Kidney (tissue), 22 donors: ENCODE data around the gene PLA2G2F. TPM values are rescaled to one million over a fixed set of nuclear protein-coding genes. Genes with fewer than 3 reads are reported as not detected.

ENCODE experiments used
- DNase-seq, 5 donors: peaks; one replicate each; pipeline ENCODE4 v3.0.0-alpha.2; 2013 to 2020
- FAIRE-seq: peaks from 2 replicates; lab custom pipeline; 2012; peaks lifted over from hg19 to GRCh38; lab: Jason Lieb, UNC
- H3K27ac ChIP-seq, 2 donors: one replicate each; pipeline ENCODE4 v1.7.0; 2013; ENCODE audit warnings: low read depth in 2 of 2, low read length in 2 of 2, inconsistent platforms in 1 of 2
- H3K27me3 ChIP-seq: one replicate; pipeline ENCODE4 v1.7.1; 2013; ENCODE audit warnings: low read length, inconsistent platforms; ENCODE audit not compliant: control insufficient read depth, insufficient read depth
- H3K36me3 ChIP-seq, 3 donors: one replicate each; pipeline versions ENCODE4 v1.7.0 to v1.7.1; 2013; ENCODE audit warnings: low read length in 3 of 3, control low read depth in 1 of 3, inconsistent platforms in 1 of 3; ENCODE audit not compliant: insufficient read depth in 3 of 3, control insufficient read depth in 2 of 3
- H3K4me1 ChIP-seq, 3 donors: one replicate each; pipeline versions ENCODE4 v1.7.0 to v1.7.1; 2013; ENCODE audit warnings: low read length in 3 of 3, inconsistent platforms in 1 of 3, low read depth in 1 of 3; ENCODE audit not compliant: control insufficient read depth in 2 of 3, insufficient read depth in 2 of 3
- H3K4me3 ChIP-seq, 3 donors: one replicate each; pipeline versions ENCODE4 v1.7.0 to v1.8.1; 2013; ENCODE audit warnings: low read length in 3 of 3, control low read depth in 1 of 3, inconsistent platforms in 1 of 3
- H3K9ac ChIP-seq, 3 donors: one replicate each; pipeline versions ENCODE4 v1.7.0 to v1.7.1; 2013; ENCODE audit warnings: low read length in 3 of 3, control low read depth in 1 of 3, inconsistent platforms in 1 of 3
- H3K9me3 ChIP-seq, 3 donors: one replicate each; pipeline versions ENCODE4 v1.7.0 to v1.7.1; 2013; ENCODE audit warnings: low read length in 3 of 3, control low read depth in 1 of 3, inconsistent platforms in 1 of 3; ENCODE audit not compliant: control insufficient read depth in 2 of 3, insufficient read depth in 1 of 3
- intact Hi-C: fragments of 100-400 bp; cut with DNase I; formaldehyde crosslinking; loops from one replicate; pipeline ENCODE4 v1.11.1; 2022
- long read RNA-seq, 10 donors: library from polyadenylated mRNA in 1 of 10; unstranded in 1 of 10; transcript quantifications; one replicate each; pipeline ENCODE4 v2.0.0 and lab custom pipeline, GENCODE V29; 2021 to 2026
- polyA plus RNA-seq: library from polyadenylated mRNA; stranded (reverse); fragments of 350-450 nt; fragmentation: Illumina TruSeq; extraction: RNeasy Lipid Tissue Mini Kit (QIAGEN cat#74804); gene quantifications from one replicate; pipeline ENCODE4 v1.2.3, GENCODE V29; 2014; ENCODE audit warnings: low read depth, low replicate concordance; ENCODE audit not compliant: insufficient read depth
- total RNA-seq: library from RNA; stranded (reverse); fragmentation: NEBNext Ultra II Directional; extraction: Animal tissue kit (Norgen Biotek cat#: 25700); gene quantifications from one replicate; pipeline ENCODE4 v1.2.1, GENCODE V29; 2021
- TF ChIP-seq, protein P1 (sequence below): IDR thresholded peaks from 3 replicates; pipeline ENCODE4 v1.5.1; 2012; ENCODE audit warnings: mild to moderate bottlenecking, moderate library complexity, borderline replicate concordance; ENCODE audit not compliant: insufficient read depth; ENCODE audit errors: extremely low read depth
- donor health status: control.
- donor health status: control.
- donor health status: control.
- donor health status: control.
- donor health status: control.
- donor health status: DM: yes; HTN: yes; CAD: no.
- donor health status: Normal renal cell carcinoma (clear cell type).

Gene PLA2G2F, protein sequence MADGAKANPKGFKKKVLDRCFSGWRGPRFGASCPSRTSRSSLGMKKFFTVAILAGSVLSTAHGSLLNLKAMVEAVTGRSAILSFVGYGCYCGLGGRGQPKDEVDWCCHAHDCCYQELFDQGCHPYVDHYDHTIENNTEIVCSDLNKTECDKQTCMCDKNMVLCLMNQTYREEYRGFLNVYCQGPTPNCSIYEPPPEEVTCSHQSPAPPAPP
- total RNA-seq (not detected), polyA plus RNA-seq (not detected)
- long read RNA-seq, donor 1: 0 reads
- long read RNA-seq, donor 2: 0 reads
- long read RNA-seq, donor 3: 0 reads
- long read RNA-seq, donor 4: 0 reads
- long read RNA-seq, donor 5: 0 reads
- long read RNA-seq, donor 6: 0 reads
- long read RNA-seq, donor 7: 0 reads
- long read RNA-seq, donor 8: 0 reads
- long read RNA-seq, donor 9: 0 reads
- long read RNA-seq, donor 10: 0 reads

- TF ChIP-seq, protein P1, sequence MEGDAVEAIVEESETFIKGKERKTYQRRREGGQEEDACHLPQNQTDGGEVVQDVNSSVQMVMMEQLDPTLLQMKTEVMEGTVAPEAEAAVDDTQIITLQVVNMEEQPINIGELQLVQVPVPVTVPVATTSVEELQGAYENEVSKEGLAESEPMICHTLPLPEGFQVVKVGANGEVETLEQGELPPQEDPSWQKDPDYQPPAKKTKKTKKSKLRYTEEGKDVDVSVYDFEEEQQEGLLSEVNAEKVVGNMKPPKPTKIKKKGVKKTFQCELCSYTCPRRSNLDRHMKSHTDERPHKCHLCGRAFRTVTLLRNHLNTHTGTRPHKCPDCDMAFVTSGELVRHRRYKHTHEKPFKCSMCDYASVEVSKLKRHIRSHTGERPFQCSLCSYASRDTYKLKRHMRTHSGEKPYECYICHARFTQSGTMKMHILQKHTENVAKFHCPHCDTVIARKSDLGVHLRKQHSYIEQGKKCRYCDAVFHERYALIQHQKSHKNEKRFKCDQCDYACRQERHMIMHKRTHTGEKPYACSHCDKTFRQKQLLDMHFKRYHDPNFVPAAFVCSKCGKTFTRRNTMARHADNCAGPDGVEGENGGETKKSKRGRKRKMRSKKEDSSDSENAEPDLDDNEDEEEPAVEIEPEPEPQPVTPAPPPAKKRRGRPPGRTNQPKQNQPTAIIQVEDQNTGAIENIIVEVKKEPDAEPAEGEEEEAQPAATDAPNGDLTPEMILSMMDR: no peak
- FAIRE-seq (no peak), DNase-seq (no peak)
- no peak within 1 kb of the TSS for H3K27ac ChIP-seq
- no peaks in the 10 kb centered on the region for H3K4me1 ChIP-seq
- no peaks in the 10 kb centered on the region for H3K27me3 ChIP-seq
- H3K9me3 ChIP-seq: no peaks in the 10 kb centered on the region
- H3K36me3 ChIP-seq: no peaks in the 10 kb centered on the region
- H3K4me3 ChIP-seq: no peak within 1 kb of the TSS
- no peak within 1 kb of the TSS for H3K9ac ChIP-seq
- intact Hi-C loops: no loop called here
Observed at GRCh38 chr1:20138961-20139550, at the start of gene PLA2G2F. PLA2G2F (plus strand) TSS chr1:20139323; CDS start chr1:20139428, 105 bp downstream.

- Histone ChIP-seq H3K9ac (no peak overlapping the region), H3K9me3 (no peaks in the 10 kb centered on the region), H3K27me3 (no peaks in the 10 kb centered on the region), H3K4me1 (no peaks in the 10 kb centered on the region), H3K27ac (no peak overlapping the region), H3K36me3 (no peaks in the 10 kb centered on the region), H3K4me3 (no peak overlapping the region)
- no peak for DNase-seq
- FAIRE-seq: no peak
- TF ChIP-seq, protein P1: no peak
- intact Hi-C loops: no loop called here
Observed at GRCh38 chr1:20089328-20090077, 49.6 kb upstream of the PLA2G2F start.

DNA sequence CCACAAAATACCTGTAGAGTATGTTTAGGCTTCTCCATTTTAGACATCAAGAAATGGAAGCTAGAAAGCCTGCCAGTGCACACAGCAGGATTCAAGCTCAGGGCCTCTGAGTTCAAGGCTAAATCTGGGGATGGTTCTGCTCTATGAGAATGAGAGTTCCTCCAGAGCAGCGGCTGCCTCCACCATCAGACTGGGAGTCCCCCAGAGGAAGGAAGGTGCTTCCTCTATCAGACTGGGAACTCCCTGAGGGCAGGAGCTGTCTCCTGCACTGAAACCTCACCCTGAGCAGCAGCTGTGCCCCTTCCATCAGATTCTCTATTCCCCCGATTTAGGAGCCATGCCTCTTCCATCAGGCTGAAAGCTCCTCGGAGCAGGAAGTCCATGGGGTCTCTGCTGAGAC lies 49.0 kb upstream of the PLA2G2F start:
- TF ChIP-seq, protein P1: no peak
- intact Hi-C loops: no loop called here
- H3K9ac ChIP-seq: no peak overlapping the region
- no peak for DNase-seq
- no peaks in the 10 kb centered on the region for H3K27me3 ChIP-seq
- H3K27ac ChIP-seq: no peak overlapping the region
- no peaks in the 10 kb centered on the region for H3K36me3 ChIP-seq
- no peak overlapping the region for H3K4me3 ChIP-seq
- no peak for FAIRE-seq
- no peaks in the 10 kb centered on the region for H3K4me1 ChIP-seq
- H3K9me3 ChIP-seq: no peaks in the 10 kb centered on the region
